GM12865 (cell line): ENCODE measurements around the gene TACC3.

Experiments
- DNase-seq: peaks from one replicate; pipeline ENCODE4 v3.0.0; 2010; ENCODE audit warnings: low read depth
- H3K4me3 ChIP-seq: 2 replicates; pipeline ENCODE4 v1.5.1; 2011; ENCODE audit warnings: mild to moderate bottlenecking, low read depth, low read length, control low read depth
- TF ChIP-seq, protein P1 (sequence below): IDR thresholded peaks from 2 replicates; pipeline ENCODE4 v1.5.1; 2011; ENCODE audit warnings: low read length, control low read depth, low read depth, inconsistent platforms; ENCODE audit not compliant: insufficient read depth; ENCODE audit errors: missing control alignments

TACC3 gene

DNA sequence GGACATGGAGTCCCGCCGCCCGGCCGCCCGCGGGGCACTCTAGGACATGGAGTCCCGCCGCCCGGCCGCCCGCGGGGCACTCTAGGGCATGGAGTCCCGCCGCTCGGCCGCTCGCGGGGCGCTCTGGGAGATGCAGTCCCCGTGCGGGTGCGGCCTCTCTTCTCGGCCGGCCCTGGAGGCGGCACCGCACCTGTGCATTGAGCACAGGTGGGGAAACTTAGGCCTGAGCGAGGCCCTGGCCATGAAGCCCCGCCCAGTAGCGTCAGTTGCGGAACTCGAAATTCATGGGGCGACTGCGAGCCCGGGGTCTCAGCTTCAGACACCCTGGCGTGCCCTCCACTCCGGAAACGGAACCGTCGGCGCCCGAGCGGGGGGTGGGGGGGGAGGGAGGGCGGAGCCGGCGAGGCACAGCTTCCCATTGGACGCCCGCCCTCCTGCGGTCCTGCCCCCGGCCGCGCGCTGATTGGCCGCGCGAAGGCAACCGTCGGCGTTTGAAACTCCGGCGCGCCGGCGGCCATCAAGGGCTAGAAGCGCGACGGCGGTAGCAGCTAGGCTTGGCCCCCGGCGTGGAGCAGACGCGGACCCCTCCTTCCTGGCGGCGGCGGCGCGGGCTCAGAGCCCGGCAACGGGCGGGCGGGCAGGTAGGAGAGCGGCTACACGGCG, at the start of gene TACC3, which contains the start of gene TMEM129:
TSS of gene TACC3 (plus strand) at position 519 of the 663 bp plus-strand sequence. CDS start 1,901 bp downstream, outside the sequence.
TSS of gene TMEM129 (minus strand) at position 321 of the 663 bp plus-strand sequence. CDS start 486 bp downstream, outside the sequence.
- DNase-seq = peak; percentile 98
- TF ChIP-seq, protein P1, sequence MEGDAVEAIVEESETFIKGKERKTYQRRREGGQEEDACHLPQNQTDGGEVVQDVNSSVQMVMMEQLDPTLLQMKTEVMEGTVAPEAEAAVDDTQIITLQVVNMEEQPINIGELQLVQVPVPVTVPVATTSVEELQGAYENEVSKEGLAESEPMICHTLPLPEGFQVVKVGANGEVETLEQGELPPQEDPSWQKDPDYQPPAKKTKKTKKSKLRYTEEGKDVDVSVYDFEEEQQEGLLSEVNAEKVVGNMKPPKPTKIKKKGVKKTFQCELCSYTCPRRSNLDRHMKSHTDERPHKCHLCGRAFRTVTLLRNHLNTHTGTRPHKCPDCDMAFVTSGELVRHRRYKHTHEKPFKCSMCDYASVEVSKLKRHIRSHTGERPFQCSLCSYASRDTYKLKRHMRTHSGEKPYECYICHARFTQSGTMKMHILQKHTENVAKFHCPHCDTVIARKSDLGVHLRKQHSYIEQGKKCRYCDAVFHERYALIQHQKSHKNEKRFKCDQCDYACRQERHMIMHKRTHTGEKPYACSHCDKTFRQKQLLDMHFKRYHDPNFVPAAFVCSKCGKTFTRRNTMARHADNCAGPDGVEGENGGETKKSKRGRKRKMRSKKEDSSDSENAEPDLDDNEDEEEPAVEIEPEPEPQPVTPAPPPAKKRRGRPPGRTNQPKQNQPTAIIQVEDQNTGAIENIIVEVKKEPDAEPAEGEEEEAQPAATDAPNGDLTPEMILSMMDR = no peak
- peak within 1 kb of the TSS; percentile 80 for H3K4me3 ChIP-seq

GRCh38 chr4:1673671-1674070, 47.6 kb upstream of the TACC3 start:
- H3K4me3 ChIP-seq = no peak overlapping the region
- TF ChIP-seq, protein P1 = no peak
- no peak for DNase-seq

GRCh38 chr4:1674682-1675081, 46.6 kb upstream of the TACC3 start:
- no peak overlapping the region for H3K4me3 ChIP-seq
- no peak for DNase-seq
- TF ChIP-seq, protein P1 = no peak

DNA sequence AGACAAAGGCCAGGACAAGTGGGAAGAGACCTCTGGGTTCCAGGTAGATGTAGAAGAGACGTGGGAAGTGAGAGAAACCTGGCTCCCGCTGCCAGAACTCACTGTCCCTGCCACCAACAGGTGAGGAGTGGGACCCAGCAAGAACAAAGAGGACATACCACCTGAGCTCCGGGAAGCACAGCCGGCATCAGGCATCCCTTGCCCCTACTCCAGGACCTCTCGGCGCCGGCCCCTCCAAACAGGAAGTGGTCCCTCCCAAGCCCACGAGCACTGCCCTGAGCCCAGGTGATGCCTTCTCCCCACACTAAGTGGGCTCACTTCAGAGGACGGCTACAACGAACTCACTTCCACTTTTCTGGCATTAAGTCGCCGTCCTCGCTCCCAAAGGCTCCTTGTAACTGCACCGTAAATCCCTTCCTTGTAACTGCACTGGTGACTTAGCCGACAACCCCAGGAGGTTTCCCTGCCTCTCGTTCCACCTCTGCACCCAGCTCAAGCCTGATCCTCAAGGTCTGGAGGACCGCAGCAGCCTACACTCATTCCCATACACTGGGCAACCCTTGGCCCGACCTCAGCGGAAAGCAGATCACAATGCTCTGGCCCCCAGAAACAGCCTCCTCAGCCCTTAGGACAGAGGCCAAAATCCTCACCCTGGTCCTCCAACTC, 46.1 kb upstream of the TACC3 start:
- TF ChIP-seq, protein P1 = no peak
- no peak overlapping the region for H3K4me3 ChIP-seq
- no peak for DNase-seq

DNA sequence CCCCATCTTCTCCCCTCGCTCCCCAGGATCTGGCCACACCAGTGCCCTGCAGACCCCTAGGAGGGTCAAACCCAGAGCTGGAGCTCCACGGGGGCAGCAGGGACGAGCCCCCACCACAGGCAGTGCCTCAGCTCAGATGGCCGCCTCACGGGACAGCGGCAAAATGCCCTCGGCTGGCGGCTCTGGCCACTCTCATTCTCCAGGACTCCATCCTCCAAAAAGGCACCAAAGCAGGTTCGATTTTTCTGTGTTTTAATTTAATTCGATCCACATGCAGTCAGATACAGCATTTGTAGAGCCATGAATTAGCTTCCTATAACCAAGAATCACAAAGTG, 45.6 kb upstream of the TACC3 start:
- TF ChIP-seq, protein P1 = no peak
- H3K4me3 ChIP-seq = no peak overlapping the region
- no peak for DNase-seq

DNA sequence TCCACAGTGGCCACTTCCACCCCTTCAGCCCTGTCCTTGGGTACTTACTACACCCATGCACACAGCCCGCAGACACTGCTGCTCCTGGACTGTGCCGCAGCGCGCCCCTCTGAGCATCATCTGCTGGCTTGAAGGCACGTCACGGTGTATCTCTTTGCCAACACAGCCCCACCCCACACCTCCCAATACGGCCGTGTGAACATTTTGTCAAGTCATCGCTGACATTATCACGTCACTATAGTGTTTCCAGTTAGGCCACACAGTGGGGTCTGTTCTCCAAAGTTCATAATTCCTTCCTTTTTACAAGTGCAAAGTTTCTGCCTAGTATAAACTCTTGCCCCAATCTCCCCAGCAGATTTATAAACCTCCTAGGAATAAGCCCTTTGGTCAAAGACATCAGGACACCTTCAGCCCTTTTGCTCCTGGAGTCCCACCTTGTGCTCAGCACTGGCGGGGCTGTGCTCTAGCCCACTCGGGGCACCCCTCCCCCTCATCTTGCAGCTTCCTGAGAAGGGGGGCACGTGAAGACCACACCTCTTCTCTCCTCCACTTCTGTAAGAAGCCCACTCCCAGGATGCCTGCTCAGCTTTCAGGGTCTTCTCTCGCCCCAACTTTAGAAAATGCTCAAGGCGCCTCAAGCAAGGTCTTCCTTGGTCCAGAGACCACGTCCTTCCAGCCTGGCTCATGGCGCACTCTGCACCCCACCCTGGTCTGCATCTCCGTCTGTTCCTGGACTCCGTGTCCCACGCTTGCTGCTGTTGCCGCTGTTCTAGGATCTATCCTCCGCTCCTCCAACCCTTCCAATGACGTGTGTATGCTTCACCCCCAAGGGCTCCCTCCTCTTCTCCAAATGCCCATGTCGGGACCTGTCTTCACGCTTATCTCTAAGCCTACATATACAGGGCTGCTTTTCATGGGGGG, 44.5 kb upstream of the TACC3 start:
- TF ChIP-seq, protein P1 = no peak
- DNase-seq = no peak
- no peak overlapping the region for H3K4me3 ChIP-seq
